Tongue (tissue), 2 donors: ENCODE measurements around the gene CDC7. TPM values are rescaled to one million over a fixed set of nuclear protein-coding genes. Genes with fewer than 3 reads are reported as not detected.
"Not testable (repeated sequence)": the region's sequence is repeated elsewhere in the genome, so short reads cannot be mapped to it uniquely, and the experiment has no call there.

Source experiments
- DNase-seq: peaks from one replicate; pipeline ENCODE4 v3.0.0-alpha.2; 2015
- total RNA-seq: library from RNA; depleted of rRNA; stranded (reverse); fragments of >200 nt; gene quantifications from one replicate; pipeline ENCODE4 v1.2.3, GENCODE V29; 2014

The CDC7 gene
- total RNA-seq = 11.5 TPM

DNA sequence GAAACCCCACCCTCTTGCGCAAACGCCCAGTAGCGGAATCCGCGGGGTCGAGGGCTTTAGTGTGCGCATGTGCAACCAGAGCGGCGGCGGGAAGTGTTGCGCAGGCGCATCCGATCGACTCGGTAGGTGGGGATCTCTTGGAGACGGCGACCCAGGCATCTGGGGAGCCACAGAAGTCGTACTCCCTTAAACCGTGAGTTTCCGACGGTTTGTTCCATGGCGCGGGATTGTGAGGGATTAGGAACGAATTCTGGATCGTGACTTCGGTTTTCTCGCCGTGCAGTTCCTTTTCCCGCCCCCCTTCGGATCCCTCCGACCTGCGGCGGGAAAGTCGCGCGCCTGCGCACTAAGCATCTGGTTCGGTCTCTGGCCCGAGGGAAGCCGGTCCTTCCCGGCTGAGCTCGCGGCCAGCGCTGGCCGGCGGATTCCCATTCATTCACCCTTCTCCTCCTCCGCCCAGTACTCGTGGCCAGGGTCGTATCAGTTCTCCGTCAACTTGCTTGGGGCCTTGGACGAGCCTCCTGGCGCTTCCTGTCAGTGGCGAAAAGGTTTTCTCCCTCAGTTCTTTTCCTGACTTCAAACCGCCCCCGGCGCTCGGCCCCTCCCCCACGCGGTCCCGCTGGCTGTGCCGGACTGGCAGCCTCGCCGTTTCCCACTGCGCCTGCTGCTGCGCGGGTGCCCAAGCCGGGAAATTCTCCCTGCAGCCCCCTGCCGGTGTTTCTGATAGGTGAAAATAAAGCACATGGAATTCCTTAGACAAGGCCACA, at the start of gene CDC7:
Gene CDC7, plus strand, starts transcription at position 96 of the 767 bp plus-strand sequence. CDS start 866 bp downstream, outside the sequence.
- DNase-seq = peak; percentile 98

GRCh38 chr1:91454136-91454535, 46.5 kb upstream of the CDC7 start:
- DNase-seq = no peak

GRCh38 chr1:91455334-91455733, 45.3 kb upstream of the CDC7 start:
- DNase-seq = no peak

- no peak for DNase-seq
Measured at GRCh38 chr1:91455896-91456295, 44.8 kb upstream of the CDC7 start.

DNA sequence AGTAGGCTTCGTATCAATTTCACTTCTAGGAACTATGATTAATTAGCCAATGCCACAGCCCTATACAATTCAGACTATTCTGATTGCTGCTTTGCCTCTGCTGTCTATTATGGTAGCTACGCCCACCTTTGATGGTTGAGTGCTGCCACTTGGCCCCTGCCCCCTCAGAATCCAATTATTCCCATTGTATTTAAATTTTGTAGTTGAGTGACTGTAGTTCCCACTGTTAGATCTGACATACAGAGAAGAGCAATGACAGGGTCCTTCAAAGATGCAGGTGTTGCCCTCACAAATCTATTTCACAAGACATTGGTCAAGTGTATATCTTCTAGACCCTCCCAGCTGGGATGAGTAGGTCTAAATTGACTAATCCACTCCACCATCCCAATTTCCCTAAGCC, 35.3 kb upstream of the CDC7 start:
- DNase-seq = not testable (repeated sequence)

- no peak for DNase-seq
Measured at GRCh38 chr1:91476533-91477217, 24.0 kb upstream of the CDC7 start.

- DNase-seq = no peak
Measured at GRCh38 chr1:91487469-91487868, 13.2 kb upstream of the CDC7 start.

DNA sequence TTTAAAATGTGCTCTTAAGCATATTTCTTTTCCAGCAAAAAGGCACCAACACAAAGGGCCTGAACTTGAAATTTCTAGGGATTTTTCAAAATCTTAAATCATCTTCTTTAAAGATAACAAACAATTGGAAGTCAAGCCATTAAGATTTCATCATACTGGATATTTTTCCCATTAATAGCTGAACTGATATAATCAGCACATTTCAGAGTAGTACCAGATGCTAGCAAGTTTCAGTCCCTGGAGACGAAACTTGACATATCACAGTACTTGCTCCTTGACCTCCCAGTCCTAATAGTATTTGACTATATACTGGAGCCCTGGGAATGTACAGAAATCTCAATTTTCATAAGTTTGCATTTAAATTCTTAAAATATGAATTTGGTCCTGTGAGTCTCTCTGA, 10.2 kb upstream of the CDC7 start:
- DNase-seq = no peak

- DNase-seq = no peak
Measured at GRCh38 chr1:91498035-91498434, 2.6 kb upstream of the CDC7 start.

DNA sequence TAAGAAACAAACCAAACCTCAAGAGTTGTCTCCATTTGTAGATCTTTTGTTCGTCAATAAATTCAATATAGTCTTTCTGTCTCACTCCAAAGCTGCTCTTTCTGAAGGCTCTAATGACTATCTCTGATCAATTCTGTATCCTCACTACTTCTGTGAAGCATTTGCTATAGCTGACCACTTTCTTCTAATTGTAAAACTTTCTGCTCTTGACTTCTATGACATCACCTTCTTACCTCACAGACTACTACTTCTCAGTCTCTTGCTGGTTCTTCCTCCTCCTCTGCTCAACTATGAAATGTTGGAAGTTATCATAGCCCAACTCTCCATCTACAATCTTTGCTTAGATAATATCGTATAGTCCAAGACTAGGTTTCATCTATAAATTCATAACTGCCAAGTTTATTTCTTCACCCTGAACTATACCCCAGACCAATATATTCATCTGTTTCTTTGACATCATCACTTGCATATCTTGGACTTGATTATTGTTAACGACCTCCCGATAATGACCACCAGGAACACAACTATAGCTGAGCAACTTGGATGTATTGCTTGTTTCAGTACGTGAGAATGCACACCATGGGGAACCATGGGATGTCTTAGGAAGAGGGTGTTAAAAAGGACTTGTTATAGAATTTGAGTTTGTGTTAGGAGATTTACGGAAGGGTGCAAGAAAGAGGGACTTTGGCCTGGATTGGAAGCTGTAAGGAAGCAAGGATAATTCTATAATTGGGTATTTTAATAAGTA, 2.0 kb upstream of the CDC7 start:
- no peak for DNase-seq

DNA sequence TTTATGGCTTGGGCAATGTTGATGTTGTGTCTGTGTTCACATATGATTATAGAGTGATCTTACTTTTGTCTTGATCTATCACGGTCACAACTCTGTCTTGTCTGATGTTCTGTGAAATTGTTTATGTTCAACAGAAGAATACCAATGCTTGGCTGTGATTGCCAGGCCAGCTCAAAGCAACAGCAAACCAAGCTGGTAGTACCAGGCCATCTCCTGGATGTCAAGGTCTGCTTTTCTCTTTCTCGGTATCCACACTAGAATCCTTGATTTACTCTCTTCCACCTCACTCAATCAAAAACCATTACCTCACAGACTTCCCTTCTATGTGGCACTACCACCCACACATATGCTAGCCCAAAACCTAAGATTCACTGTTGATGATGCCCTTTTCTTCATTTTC, 1.3 kb upstream of the CDC7 start:
- DNase-seq = no peak

DNA sequence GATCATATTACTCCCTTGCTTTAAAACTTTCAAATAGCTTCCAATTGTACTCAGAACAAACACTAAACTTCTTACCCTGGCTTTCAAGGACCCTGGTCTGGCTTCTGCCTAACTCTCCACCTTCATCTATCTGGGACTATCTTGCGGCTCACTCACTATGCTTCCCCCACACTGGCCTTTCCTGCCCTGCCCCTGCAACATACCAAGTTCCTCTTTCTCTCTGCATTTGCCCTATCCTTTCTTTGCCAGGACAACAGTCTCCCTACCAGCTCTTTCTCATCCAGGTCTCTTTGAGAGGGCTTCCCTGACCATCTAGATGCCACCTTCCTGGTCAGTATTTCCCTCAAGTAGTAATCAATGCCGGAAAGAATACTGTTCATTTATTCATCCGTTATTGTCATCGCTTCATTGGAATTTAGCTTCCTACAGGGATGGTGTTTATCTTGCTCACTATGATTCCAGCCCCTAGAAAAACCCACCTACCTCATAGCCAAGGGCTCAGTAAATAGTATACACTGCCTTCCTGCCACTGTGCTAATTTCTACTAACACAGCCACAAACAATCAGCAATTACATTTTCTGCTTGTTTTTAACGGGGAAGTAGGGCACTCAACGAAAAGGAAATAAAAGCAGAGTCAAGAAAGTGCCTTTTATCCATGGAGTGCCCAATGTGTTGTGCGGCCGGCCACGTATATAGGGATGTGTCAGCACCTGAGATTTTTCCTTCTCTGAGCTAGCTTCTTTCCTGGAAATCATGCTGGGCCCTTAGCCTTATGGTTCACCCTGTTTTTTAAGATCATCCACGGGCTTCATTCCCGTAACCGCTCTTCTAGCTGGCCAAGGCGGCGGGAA, 521 bp upstream of the CDC7 start:
- DNase-seq = no peak

- no peak for DNase-seq
Measured at GRCh38 chr1:91501523-91501851, 836 bp downstream of the CDC7 start.

DNA sequence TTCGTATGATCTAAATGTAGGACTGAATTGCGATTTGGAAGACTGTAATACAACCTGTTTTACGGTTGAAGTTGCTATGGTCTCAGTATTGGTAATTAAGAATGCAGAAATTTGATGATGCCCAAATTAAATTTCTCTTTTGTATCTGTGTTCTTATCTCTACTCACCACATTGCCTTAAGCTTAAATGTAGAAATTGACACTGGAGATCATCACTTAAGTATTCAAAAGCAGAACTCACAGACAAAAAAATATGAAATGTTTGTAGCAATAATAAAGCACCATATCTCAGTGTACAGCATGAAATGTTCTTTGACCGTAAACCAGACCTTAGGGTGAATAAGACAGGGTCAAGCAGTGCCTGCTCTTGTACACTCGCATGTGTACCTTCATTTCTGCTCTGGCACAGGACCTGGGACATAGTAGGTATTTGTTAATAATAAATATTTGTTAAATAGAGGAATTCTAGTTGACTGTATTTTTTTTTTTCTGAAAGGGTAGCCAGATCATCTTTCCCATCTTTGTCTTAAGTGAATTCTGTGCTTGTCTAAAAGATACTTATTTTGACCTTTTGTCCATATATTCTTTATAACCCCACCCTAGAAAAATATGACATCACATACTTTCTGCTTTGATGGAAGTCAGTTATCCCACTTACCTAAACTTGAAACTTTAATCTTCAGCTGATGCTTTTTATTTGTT, 1.5 kb downstream of the CDC7 start:
- DNase-seq = no peak

- peak; percentile 43 for DNase-seq
Measured at GRCh38 chr1:91502672-91503184, 2.1 kb downstream of the CDC7 start.

- no peak for DNase-seq
Measured at GRCh38 chr1:91503332-91503900, 2.8 kb downstream of the CDC7 start.

GRCh38 chr1:91503975-91504530, 3.4 kb downstream of the CDC7 start:
- no peak for DNase-seq

DNA sequence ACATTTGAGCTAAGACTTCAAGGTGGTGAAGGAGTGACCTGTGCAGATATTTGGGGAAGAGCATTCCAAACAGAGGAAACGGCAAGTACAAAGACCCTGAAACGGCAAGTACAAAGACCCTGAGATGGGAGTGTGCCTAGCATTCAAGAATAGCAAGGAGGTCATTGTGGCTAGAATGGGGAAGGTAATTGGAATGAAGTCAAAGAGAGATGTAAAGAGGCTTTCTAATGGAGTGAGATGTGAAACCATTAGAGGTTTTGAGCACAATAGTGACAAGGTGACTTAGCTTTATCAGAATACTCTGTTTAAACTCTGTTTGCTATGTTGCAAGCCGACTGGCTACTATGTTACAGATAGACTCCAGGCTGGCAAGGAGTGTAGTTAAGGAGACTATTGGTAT, 4.4 kb downstream of the CDC7 start:
- DNase-seq = no peak

GRCh38 chr1:91506071-91506470, 5.4 kb downstream of the CDC7 start:
- DNase-seq = no peak

DNA sequence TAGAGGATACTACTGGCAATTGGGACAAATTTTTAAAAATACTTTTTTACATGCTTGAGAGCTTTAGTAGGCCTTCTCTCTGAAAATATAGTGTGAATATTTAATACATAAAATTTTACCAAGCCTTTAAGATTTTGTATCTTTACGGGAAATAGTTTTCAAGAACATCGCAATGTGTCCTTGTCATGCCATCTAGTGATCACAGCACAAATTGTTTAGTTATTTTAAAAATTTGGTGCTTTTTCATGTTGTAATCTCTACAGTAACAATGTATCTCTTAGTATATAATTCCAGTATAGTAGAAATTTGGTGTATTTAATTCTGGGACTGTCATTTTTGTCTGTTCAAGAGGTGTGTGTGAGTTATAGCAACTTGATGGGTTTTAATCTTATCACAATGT, 6.7 kb downstream of the CDC7 start:
- no peak for DNase-seq

- no peak for DNase-seq
Measured at GRCh38 chr1:91510754-91511153, 10.1 kb downstream of the CDC7 start.
